Astrocyte of the cerebellum (primary cell): ENCODE measurements around the gene COX4I2.

Experiments
- DNase-seq: peaks from one replicate; pipeline ENCODE4 v3.0.0-alpha.2; 2011; ENCODE audit warnings: low read depth
- H3K4me3 ChIP-seq: 2 replicates; pipeline ENCODE4 v1.5.1; 2011; ENCODE audit warnings: mild to moderate bottlenecking, low read depth, low read length, moderate library complexity
- CTCF ChIP-seq: IDR thresholded peaks from 2 replicates; pipeline ENCODE4 v1.5.1; 2012; ENCODE audit warnings: low read length, low read depth, moderate library complexity, mild to moderate bottlenecking; ENCODE audit errors: missing control alignments
- in situ Hi-C: cut with HindIII; loops from 2 replicates; pipeline ENCODE4 v1.10.0; 2017; ENCODE audit warnings: low sequenced_read_pairs

Gene COX4I2

GRCh38 chr20:31603822-31604566, 33.7 kb upstream of the COX4I2 start:
- TF ChIP-seq CTCF: no peak
- DNase-seq: peak; percentile 99
- in situ Hi-C loops: no loop called here
- peak overlapping the region; percentile 65 for H3K4me3 ChIP-seq

- in situ Hi-C loops: no loop called here
These were observed 33.1 kb upstream of the COX4I2 start for GRCh38 chr20:31604567-31605030.

GRCh38 chr20:31605031-31605901, 32.4 kb upstream of the COX4I2 start, which contains the start of gene ID1:
Gene ID1, plus strand, starts transcription at chr20:31605289. Its CDS starts 99 bp downstream, at chr20:31605388.
- peak; percentile 95 for DNase-seq
- H3K4me3 ChIP-seq: peak within 1 kb of the TSS; percentile 65
- in situ Hi-C loops: no loop called here
- TF ChIP-seq CTCF: no peak

More at GRCh38 chr20:31604567-31605030, 33.1 kb upstream of the COX4I2 start:
- H3K4me3 ChIP-seq: peak overlapping the region; percentile 65
- DNase-seq: no peak
- TF ChIP-seq CTCF: no peak

GRCh38 chr20:31605902-31606803, 31.6 kb upstream of the COX4I2 start:
- H3K4me3 ChIP-seq: peak overlapping the region; percentile 65
- in situ Hi-C loops: no loop called here
- no peak for DNase-seq
- no peak for TF ChIP-seq CTCF

- DNase-seq: peak; percentile 79
- peak overlapping the region; percentile 65 for H3K4me3 ChIP-seq
- no peak for TF ChIP-seq CTCF
- in situ Hi-C loops: no loop called here
These were observed 30.7 kb upstream of the COX4I2 start for GRCh38 chr20:31606804-31607639.
